Liver (tissue), 3 donors: ENCODE results near the gene SV2B.

Source experiments
- EGR1 ChIP-seq, 2 donors: IDR thresholded peaks; 2 replicates each; pipeline ENCODE4 v1.6.1; 2016 to 2018; ENCODE audit warnings: antibody characterized with exemption in 2 of 2, low read depth in 2 of 2
- FOXA1 ChIP-seq: IDR thresholded peaks from 2 replicates; pipeline ENCODE4 v1.6.1; 2016; ENCODE audit warnings: antibody characterized with exemption
- GABPA ChIP-seq, 2 donors: IDR thresholded peaks in 1 of 2; conservative IDR thresholded peaks in 1 of 2; 2 replicates each; pipeline ENCODE4 v1.6.1; 2016; ENCODE audit warnings: antibody characterized with exemption in 2 of 2, mild to moderate bottlenecking in 1 of 2, moderate library complexity in 1 of 2
- HNF4G ChIP-seq: IDR thresholded peaks from 2 replicates; pipeline ENCODE4 v1.6.1; 2016; ENCODE audit warnings: antibody characterized with exemption
- JUND ChIP-seq, 2 donors: IDR thresholded peaks; 2 replicates each; pipeline ENCODE4 v1.6.1; 2016; ENCODE audit warnings: antibody characterized with exemption in 2 of 2
- MAX ChIP-seq: IDR thresholded peaks from 2 replicates; pipeline ENCODE4 v1.6.1; 2016; ENCODE audit warnings: antibody characterized with exemption
- NR2F2 ChIP-seq: IDR thresholded peaks from 2 replicates; pipeline ENCODE4 v1.6.1; 2016; ENCODE audit warnings: antibody characterized with exemption
- RAD21 ChIP-seq, 2 donors: IDR thresholded peaks; 2 replicates each; pipeline ENCODE4 v1.6.1; 2016; ENCODE audit warnings: antibody characterized with exemption in 2 of 2, mild to moderate bottlenecking in 2 of 2
- SP1 ChIP-seq: IDR thresholded peaks from 2 replicates; pipeline ENCODE4 v1.6.1; 2018; ENCODE audit warnings: antibody characterized with exemption, mild to moderate bottlenecking
- TAF1 ChIP-seq: conservative IDR thresholded peaks from 2 replicates; pipeline ENCODE4 v1.6.1; 2016; ENCODE audit warnings: antibody characterized with exemption, mild to moderate bottlenecking
- YY1 ChIP-seq: IDR thresholded peaks from 2 replicates; pipeline ENCODE4 v1.6.1; 2016; ENCODE audit warnings: antibody characterized with exemption, mild to moderate bottlenecking
- TF ChIP-seq, protein P1 (sequence below): fragments of 150-350 bp; IDR thresholded peaks from 2 replicates; pipeline ENCODE4 v1.5.1; 2017; ENCODE audit warnings: improper control_type of control experiment, low read depth, low read length; ENCODE audit not compliant: missing input control
- TF ChIP-seq, protein P2 (sequence below): IDR thresholded peaks from 2 replicates; pipeline ENCODE4 v1.6.1; 2016; ENCODE audit warnings: antibody characterized with exemption
- TF ChIP-seq, protein P3 (sequence below): IDR thresholded peaks from 2 replicates; pipeline ENCODE4 v1.6.1; 2016; ENCODE audit warnings: antibody characterized with exemption, mild to moderate bottlenecking
- donor health status: healthy.
- donor health status: healthy.

DNA sequence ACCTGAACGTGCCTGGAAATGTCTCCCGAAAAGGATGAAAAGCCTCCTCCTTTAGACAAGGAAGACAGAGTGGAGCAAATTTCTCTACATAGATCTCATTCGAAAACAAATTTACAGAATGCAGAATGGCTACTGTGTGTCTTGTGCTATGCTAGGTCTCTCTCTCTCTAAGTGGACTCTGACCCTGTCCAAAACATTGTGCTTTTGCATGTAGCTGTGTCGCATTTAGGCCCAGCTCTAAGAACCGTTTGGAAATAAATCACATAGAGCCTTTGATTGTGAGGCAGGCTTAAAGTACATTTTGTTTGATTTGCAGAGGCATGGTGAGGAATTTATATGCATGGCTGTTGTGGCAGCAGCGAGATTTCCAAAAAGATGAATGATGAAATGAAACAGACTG is 198.0 kb downstream of the SV2B start:
- TF ChIP-seq, protein P1, sequence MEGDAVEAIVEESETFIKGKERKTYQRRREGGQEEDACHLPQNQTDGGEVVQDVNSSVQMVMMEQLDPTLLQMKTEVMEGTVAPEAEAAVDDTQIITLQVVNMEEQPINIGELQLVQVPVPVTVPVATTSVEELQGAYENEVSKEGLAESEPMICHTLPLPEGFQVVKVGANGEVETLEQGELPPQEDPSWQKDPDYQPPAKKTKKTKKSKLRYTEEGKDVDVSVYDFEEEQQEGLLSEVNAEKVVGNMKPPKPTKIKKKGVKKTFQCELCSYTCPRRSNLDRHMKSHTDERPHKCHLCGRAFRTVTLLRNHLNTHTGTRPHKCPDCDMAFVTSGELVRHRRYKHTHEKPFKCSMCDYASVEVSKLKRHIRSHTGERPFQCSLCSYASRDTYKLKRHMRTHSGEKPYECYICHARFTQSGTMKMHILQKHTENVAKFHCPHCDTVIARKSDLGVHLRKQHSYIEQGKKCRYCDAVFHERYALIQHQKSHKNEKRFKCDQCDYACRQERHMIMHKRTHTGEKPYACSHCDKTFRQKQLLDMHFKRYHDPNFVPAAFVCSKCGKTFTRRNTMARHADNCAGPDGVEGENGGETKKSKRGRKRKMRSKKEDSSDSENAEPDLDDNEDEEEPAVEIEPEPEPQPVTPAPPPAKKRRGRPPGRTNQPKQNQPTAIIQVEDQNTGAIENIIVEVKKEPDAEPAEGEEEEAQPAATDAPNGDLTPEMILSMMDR, result no peak
- no peak for TF ChIP-seq SP1
- TF ChIP-seq, protein P2, sequence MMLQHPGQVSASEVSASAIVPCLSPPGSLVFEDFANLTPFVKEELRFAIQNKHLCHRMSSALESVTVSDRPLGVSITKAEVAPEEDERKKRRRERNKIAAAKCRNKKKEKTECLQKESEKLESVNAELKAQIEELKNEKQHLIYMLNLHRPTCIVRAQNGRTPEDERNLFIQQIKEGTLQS, result no peak
- no peak for TF ChIP-seq TAF1
- TF ChIP-seq MAX, result no peak
- TF ChIP-seq GABPA (IDR thresholded peaks at IDR 0.05 in 1 of 2, conservative IDR thresholded peaks at IDR 0.05 in 1 of 2), result no peak
- no peak for TF ChIP-seq EGR1 (IDR thresholded peaks at IDR 0.05; ENCODE audit: low read depth in 2 of 2)
- no peak for TF ChIP-seq JUND (IDR thresholded peaks at IDR 0.05)
- TF ChIP-seq, protein P3, sequence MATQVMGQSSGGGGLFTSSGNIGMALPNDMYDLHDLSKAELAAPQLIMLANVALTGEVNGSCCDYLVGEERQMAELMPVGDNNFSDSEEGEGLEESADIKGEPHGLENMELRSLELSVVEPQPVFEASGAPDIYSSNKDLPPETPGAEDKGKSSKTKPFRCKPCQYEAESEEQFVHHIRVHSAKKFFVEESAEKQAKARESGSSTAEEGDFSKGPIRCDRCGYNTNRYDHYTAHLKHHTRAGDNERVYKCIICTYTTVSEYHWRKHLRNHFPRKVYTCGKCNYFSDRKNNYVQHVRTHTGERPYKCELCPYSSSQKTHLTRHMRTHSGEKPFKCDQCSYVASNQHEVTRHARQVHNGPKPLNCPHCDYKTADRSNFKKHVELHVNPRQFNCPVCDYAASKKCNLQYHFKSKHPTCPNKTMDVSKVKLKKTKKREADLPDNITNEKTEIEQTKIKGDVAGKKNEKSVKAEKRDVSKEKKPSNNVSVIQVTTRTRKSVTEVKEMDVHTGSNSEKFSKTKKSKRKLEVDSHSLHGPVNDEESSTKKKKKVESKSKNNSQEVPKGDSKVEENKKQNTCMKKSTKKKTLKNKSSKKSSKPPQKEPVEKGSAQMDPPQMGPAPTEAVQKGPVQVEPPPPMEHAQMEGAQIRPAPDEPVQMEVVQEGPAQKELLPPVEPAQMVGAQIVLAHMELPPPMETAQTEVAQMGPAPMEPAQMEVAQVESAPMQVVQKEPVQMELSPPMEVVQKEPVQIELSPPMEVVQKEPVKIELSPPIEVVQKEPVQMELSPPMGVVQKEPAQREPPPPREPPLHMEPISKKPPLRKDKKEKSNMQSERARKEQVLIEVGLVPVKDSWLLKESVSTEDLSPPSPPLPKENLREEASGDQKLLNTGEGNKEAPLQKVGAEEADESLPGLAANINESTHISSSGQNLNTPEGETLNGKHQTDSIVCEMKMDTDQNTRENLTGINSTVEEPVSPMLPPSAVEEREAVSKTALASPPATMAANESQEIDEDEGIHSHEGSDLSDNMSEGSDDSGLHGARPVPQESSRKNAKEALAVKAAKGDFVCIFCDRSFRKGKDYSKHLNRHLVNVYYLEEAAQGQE, result no peak
- no peak for TF ChIP-seq FOXA1
- TF ChIP-seq YY1, result no peak
- no peak for TF ChIP-seq RAD21 (IDR thresholded peaks at IDR 0.05)
- TF ChIP-seq HNF4G, result no peak
- TF ChIP-seq NR2F2, result no peak
